Suppressor macrophage treated with lipopolysaccharide for 1 hour (primary cell): ENCODE measurements around the gene DAGLA.
"Not testable (repeated sequence)": the region's sequence is repeated elsewhere in the genome, so short reads cannot be mapped to it uniquely, and the experiment has no call there.

Experiments
- DNase-seq, 3 donors: peaks; one replicate each; pipeline ENCODE4 v3.0.0-alpha.2; 2020 to 2022

The DAGLA gene

DNA sequence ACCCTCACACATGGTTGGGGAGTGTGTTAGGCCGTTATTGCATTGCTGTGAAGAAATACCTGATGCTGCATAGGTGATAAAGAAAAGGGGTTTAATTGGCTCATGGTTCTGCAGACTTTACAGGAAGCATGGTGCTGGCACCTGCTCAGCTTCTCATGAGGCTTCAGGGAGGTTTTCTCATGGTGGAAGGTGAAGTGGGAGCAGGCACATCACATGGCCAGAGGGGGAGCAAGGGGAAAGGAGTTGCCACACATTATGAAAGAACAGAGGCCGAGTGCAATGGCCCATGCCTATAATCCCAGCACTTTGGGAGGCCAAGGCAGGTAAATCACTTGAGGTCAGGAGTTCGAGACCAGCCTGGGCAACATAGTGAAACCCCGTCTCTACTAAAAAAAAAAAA lies 19.2 kb upstream of the DAGLA start:
- not testable (repeated sequence) for DNase-seq

DNA sequence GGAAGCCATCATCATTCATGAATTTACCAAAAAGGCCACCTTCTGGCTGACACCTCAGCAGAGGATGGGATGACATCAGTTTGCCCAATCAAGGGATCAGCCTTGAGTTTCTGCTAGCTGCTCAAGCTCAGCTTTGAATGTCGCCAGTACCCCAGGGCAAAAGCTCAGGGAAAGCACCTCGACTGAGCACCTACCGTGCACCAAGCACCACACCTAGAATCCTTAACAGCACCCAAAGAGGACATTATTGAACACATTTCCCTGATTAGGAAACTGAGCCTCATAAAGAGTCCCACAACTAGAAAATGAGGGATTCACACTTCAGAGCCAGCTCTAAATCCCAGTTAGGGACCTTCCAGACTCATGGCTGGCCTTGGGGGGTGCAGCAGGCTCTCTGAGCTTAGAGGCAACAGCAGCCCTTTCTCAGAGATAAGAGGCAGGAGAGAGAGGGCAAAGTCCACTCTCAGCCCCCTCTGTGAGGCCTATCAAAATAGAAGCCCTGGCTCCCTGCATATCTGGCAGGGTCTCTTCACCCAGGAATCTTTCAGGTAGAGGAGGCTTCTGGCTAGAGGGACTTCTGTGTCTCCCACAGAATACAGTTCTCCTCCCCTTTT lies 13.4 kb upstream of the DAGLA start:
- no peak for DNase-seq

DNA sequence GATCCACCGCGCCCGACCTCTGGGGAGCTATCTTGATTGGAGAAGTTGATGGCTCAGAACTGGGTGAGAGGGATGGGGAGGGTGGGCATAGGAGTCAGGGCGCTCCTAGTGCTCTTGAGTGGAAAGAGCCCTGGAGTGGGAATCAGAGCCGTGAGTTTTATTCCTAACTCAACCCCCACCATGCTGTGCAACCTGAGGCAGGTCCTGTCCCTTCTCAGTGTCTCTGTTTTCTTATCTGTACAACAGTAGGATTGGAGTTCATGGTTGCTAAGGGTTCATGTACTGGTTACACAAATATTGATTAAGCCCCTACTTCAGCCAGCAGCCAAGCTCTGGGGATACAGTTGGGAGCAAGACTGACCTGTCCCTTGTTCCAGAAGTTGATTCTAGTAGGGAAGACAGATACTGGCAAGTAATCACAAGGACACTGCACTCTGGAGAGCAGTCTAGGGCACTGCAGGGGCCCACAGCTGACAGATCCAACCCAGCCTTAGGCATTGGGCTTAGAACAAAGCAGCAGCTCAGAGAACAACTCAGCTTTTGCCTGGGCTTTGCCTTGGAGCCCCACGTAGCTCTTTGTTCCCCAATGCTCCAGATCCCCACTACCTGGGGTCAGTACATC lies 12.4 kb upstream of the DAGLA start:
- DNase-seq = no peak

DNA sequence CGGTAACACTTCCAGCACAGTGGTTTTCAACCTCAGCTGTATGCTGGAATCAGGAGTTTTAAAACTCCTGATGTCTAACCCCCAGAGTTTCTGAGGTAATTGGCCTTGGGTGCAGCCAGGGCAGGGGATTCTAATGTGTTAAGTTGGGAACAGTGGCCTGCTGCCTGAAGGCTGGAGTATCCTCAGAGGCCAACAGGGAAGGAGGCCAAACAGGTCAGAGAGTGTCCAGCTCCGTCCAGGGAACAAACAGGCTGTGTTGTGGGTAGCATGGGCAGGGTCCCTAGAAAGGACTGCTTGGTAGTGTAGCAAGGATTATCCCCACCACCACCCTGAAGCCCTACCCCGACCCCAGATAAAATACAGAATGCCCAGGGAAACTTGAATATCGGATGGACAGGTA lies 10.8 kb upstream of the DAGLA start:
- DNase-seq = no peak

DNA sequence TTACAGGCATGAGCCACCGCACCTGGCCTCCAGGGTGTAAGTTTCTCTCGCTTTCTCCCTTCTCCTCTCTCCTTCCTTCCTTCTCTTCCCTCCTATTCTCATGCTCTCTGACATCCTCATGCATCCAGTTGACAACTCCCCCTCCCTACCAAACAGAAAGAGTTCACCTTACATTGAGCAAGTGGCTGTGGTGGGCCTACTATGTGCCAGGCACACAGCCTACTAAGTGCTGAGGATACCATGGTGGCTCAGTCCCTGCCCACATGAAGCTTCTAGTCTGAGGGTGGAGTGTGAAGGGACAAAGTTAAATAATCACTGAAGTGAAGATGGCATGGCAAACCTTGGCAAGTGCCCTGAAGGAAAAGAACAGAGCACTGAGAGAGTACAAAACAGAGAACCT lies 9.6 kb upstream of the DAGLA start:
- no peak for DNase-seq

DNA sequence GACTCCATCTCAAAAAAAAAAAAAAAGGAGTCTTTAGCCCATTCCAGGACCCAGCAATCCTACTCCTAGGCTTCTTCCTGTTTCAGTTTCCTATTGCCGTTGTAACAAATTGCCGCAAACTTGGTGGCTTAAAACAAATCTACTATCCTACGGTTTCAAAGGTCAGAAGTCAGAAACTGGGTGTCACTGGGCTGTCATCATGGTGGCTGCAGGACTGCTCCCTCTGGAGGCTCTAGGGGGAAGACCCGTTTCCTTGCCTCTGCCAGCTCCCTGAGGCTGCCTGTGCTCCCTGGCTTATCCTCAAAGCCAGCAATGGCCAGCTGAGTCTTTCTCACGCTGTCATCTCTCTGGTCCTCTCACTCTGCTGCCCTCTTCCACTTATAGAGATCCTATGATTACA lies 8.7 kb upstream of the DAGLA start:
- peak; percentile 85 to 90 (median 90) for DNase-seq

DNA sequence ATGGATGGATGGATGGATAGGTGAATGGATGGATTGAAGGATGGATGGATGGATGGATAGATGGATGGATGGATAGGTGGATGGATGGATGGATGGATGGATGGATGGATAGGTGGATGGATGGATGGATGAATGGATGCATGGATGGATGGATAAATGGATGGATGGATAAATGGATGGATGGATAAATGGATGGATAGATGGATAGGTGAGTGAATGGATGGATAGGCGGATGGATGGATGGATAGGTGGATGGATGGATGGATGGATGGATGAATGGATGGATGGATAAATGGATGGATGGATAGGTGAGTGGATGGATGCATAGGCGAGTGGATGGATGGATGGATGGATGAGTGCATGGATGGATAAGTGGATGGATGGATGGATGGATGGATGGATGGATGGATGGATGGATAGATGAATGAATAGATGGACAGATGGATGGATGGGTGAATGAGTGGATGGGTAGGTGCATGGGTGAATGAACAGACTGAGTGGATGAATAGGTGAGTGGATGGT lies 6.2 kb upstream of the DAGLA start:
- DNase-seq = not testable (repeated sequence)

DNA sequence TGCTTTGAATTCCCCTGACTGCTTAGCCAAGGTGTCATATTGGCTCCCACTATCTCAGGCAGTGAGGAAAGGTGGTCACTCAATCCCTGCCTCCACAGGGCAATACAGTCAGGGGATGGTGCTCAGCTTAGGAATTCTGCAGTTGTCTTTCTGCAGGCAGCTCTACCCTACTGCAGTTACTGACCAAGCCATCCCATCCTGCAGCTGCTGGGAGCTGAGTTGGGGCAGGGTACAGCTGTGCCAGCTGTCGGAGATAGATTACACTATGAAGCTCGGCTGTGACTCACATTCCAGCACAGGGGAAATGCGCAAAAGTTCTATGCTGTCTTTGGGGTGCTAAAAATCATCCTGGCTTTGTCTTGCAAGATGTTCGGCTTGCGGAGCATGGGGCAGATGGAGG lies 4.4 kb upstream of the DAGLA start:
- no peak for DNase-seq

DNA sequence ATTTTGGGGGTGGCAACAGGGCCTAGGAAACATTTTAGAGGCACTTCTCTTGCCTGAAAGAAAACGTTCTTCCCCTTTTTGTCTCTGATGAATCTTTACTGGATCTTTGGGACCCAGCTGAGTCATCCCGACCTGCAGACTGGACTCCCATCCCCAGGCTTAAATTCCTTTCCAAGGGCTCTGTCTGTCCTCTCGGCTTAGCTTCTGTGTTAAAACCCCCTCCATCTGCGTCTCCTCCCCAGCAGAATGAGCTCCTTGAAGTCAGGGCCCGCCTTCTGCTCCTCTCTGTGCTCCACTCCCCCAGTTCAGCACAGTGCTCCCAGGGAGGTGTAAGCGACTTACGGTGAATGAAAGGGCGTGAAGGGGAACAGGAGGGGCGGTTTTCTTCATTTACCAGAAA lies 895 bp upstream of the DAGLA start:
- peak; percentile 84 to 91 (median 89) for DNase-seq

DNA sequence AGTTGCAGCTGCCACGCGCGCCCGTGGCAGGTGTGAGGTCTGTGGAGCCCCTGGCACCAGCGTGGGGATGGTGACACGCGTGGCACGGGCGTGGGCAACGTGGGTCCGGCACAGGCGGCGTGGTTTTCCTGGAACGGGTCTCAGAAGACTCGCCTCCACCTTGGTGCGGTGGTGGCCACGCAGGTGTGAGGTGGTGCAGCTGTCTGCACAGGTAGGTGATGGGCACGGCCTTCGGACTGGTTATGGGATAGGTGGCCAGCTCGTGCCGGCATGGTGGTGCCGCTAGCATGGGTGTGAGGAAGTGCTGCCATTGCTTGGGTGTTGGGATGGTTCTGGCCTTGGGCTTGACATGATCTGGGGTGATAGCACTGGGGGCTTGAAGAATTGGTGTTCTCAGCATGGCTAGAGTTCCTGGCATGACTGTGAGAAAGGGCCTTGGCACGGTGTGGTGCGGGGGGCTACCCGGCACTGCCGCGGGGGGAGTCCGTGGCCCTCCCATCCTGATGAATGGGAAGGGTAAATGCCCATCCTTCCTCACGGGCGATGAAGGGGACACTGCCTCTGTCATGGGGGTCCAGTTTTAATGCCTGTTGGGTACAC lies 531 bp downstream of the DAGLA start:
- no peak for DNase-seq

DNA sequence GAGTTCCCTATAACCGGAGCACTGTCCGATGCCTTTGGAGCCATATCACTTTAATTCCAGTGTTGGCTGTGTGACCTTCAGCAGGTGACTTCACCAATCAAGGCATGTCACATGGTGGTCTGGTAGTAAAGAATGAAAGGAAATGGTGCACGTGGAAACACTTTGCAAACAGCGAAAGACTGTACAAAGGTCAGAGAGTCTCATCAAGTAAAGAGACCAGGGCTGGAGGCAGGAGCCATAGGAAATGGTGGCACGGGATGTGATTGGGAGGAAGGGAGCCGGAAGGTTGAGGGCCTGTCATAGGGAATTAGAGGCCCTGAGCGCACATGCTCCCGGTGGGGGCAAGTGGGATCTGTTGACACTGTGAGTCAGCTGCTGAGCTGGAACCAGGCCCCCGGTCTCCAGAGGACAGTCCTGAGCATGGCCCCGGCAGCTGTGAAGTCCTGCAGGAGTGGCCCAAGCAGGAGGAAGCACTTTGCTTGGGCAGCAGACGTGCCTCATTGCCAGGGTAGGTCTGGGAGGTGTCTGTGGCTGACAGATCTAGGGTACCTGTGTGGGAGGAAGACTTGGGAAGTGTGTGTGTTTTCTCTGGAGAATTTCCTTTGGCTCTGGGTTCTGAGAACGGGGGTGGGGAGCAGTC lies 2.0 kb downstream of the DAGLA start:
- DNase-seq = peak in 2 of 3 donors; percentile 20 to 48

DNA sequence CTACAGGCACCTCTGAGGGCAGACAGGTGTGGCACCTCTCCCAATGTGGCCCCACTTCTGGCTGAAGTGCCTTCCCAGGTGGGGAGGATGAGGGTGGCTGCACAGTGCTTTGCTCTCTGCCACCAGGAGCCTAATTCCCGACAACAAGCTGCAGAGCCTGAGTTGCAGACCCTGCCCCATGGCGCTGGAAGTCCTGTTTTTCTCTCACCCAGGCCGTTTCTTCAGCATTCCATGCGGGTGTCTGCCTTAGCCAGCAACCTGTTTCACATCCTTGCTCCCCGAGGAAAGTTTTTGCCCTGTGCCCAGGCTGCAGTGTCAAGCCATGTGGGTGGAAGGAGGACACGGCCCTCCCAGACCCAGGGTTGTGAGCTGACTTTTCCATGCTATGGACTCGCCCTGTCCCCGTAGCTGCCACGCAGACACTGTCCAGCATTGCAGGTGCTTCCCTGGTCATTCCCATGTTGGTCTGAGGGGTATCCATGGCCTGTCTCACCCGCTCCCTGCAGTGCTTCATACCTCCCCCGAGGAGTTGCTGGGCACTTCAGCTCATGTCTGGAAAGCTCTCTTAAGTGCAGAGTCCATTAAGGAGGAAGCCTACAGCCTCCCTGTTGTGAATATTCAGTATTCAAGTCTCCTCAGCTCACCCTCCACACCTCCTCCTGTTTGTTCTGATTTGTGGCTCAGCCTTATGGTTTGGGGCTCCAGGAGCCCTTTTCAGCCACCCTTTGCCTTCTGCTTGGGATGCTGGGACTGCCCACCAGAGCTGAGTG lies 2.9 kb downstream of the DAGLA start:
- DNase-seq = no peak

DNA sequence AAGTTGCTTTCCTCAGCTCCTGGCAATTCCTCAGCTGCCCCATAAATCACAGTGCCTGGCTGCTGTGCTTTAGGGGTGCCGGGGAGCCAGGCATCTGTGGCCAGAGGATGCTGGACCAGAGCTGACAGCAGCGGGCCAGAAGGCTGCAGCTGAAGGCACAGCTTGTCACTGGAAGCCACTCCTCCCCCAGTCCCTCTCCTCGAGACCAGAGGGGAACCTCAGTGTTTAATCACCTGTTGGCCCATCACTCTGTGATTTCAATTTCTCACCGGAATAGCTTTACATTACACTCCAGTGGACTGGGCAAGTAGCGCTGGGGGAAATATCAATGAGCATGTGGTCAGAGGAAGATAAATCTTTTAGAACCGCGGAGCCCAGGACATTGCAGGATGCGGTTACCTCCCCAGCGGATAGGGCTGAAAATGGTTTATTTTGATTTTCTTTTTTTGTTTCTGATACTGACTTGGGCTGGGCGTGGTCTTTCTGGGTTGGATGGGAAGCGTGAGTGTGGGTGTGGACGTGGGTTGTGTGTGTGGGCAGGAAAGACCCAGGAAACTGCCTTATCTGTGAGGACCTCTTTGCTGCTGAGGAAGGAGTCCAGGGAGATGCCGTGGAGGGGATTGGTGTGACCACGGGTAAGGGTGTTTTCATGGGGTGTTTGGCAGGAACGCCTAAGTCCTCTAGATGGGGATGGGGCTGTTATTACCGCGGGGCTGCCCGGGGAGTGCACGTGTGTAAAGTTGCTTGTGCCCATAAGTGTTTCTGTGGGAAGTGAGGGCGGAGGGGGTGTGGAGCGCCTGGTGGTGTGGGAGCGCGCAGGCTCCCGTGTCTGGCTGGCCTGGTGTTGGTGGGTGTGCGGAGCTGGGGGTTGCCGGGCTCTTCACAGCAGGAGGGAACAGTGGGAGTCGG lies 4.0 kb downstream of the DAGLA start:
- peak; percentile 44 to 62 (median 48) for DNase-seq

DNA sequence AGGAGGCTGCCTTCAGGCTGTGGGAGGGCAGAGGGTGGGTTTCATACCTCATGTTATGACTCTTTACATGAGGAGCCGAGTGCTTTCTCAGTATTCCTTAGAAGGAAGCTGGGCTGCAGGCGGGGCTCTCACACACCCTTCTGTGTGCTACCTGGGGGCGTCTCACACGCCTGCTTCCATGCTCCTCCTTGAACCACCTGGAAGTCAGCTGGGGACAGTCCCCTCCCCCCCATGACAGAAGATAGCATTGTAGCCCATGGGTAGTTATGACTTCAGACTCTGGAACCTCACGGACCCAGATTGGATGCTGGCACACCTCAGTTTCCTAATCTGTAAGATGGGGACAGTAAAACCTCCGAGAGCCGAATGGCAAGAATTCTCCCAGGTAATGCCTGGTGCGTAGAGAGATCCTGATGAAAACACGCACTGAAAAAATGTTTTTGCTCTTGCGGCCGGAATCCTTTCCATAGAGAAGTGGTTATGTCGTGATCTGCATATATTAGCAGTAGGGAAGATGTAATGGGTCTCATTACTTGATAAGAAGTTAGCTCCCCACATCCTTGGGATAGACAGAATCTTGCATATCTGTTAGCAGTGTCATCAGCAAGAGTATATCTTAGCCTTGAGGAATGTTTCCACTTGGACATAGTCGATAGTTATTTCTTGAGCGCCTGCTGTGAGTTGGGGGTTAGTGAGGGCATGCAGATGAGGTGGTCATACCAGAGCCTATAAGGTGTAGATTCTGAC lies 4.9 kb downstream of the DAGLA start:
- no peak for DNase-seq

DNA sequence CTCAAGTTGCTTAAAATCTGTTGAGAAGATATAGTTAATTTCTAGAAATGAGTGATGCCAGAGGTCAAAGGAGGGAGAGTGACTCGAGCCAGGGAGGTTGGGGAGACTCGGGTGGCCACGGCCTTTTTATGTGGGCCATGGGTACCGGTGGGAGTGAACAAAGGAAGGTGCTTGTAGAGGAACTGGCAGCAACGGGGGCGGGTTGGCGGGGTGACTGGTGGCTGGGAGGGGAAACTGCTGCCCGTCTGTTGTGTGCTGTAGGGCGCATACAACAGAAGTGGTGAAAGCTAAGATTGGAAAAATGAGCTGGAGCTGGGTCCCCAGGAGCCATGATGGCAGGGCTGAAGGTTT lies 5.4 kb downstream of the DAGLA start:
- DNase-seq = peak; percentile 51 to 74 (median 59)

DNA sequence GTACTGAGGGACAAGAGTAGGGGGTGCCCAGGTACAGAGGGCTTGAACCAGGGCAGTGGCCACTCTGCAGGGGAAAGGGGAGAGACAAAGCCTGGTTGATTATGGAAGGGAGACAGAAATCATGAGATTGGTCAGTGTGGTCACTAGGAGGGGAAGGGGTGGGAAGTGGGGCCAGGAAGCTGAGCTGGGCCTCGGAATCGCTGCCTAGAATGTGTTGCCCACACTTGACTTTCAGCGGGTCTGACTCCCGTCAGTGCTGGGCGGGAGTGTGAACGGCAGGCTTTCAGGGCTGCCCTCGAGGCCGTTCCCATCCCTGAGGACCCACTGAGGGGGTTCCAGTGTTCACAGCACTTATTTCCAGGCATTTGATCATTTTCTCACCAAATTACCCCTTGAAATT lies 5.9 kb downstream of the DAGLA start:
- peak in 2 of 3 donors; percentile 24 to 33 for DNase-seq

DNA sequence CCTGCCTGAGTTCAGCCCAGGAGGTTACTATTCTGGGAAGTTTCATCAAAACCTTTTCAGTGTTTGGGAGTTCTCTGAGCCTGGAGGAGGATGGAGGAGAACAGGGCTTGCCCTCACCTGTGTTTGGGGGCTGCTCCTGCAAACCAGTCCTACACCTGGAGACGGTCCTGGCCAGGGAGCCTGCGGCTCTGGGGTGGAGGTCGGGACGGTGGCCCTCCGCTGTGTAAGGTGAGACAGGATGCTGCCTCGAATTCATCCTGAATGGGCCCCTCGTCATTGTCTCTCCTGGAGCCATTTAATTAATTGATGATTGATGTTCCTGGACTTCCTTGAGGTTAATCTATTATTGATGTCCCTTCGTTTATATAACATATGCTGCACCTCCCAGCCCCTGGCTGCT lies 6.3 kb downstream of the DAGLA start:
- no peak for DNase-seq

DNA sequence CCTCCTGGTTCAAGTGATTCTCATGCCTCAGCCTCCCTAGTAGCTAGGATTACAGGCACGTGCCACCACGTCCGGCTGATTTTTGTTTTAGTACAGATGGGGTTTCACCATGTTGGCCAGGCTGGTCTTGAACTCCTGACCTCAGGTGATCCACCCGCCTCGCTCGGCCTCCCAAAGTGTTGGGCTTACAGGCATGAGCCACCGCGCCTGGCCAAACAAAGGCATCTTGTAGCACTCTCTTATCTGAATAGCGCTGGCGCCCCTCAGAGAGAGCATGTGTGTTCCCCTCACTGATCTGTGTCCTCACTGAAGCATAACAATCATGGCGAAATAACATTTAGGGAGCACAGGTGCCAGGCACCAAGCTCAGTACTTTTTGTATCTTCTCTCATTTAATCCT lies 7.2 kb downstream of the DAGLA start:
- DNase-seq = no peak

DNA sequence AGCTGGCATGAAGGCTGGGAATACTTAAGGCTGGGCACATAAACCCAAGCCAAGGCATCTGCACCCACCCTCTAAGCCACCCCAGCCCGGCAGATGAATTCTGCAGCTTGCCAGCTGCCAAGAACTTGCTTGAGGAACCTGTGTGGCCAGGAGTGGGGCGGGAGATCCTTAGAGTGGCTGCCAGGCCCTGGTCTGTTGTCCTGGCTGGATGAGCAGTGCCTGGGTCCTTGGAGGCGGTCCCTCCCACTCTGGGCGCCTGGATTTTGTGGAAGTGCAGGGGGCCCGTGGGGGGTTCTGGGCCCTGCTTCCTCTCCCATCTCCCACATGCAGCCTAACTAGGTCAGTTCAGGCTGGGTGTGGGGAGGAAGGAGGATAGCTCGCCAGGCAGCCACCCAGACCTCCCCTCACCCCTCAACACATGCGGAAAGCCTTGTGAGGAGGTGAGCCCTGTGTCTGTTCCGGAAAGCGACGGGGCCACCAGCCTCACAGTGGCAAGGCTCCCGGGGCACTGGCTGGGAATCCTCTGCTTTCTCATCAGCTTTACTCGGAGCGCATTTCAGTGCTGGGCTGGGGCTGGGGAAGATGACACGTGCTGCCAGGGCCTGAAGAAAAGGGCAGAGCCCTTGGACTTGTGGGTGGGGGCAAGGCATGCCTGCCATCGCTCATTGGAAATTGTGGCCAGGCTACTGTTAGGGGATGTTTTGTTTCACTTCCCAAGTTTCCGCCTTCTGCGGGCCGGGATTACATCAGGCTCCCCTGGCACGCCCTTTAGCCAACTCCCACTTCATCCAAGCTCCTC lies 8.4 kb downstream of the DAGLA start:
- peak; percentile 95 to 96 (median 96) for DNase-seq

DNA sequence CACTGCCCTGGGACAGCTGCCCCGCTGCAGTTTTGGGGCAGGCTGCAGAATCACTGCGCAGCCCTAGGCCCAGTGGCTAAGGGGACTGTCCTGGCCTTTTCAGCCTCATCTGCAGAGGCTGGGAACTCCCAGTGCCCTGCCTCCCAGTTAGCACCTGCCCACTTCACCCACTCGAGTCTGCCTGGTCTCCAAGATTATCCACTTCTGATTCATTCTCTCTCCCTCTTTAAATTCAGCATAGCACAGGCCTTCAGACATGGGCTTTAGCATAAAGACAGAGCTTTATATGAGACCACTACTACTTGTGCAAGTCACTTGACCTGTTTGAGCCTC lies 8.9 kb downstream of the DAGLA start:
- DNase-seq = no peak
